Ramos (cell line): ENCODE results near the gene RNF212.

Experiments
- in situ Hi-C: fragments of 300-500 bp; cut with MboI; formaldehyde crosslinking; loops from one replicate; pipeline ENCODE4 v1.14.3; 2022; ENCODE audit warnings: low sequenced_read_pairs; ENCODE audit not compliant: unreplicated experiment

Gene RNF212

DNA sequence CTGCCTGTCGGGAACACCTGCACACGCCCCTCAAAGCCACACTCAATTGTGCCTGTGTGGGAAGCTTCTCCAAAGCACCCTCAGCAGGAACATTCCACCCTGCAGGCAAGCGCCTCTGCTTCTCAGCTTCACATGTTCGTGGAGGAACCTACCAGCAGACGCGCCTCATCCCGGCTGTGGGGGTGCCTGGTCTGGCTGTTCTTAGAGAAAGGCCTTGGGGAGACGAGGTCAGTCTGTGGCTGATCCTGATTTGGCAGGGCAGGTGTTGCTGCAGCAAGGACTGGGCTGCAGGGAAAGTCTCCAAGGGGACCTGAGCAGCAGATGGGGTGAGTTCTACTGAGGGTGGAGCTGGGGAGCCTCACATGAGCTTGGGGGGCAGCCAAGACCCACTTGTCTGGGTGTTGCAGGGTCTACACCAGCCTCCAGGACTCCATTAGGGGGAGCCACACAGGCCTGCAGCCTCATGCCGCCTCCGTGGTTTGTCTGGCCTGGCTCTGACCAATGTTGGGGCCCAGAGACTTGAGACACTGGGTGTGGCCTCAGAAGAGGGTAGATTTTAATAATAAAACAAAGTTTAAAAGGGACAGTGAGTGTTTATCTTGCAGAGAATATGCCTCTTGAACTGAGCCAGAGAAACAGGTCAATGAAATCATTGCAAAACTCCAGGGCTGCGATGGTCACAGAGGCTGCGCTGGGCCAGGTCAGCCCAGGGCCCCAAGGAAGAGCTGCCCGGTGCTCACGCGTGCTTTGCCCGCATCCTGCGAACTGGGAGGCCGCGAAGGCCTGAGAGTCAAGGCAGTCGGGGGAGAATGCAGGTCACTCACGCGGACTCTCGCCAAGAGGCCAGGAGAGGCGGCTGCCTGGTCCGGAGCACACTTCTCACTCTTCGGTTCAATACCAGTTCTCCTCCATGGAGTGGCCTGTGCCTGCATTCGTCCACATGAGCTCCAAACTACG, 21.1 kb downstream of the RNF212 start:
- in situ Hi-C loops: no loop called here

DNA sequence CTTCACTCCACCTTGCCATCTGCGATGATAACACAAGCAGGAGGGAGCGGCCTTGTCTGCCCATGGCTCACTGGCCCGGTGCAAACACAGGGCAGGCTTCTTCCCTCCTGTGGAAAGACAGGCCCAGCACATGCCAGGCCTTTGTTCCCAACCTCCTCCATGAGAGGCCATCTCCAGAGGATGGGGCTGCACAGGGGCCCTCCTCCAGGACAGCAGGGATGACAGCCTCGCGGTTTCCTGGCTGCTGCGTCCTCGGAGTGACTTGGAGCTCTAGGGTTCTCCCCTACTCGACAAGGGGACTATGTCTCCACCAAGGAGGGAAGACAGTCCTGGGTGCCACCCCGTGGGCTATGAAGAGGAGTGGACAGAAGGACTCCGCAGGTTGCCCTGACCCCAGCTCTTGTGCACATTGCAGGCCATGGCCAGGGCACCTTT, 21.8 kb downstream of the RNF212 start:
- in situ Hi-C loops: no loop called here

DNA sequence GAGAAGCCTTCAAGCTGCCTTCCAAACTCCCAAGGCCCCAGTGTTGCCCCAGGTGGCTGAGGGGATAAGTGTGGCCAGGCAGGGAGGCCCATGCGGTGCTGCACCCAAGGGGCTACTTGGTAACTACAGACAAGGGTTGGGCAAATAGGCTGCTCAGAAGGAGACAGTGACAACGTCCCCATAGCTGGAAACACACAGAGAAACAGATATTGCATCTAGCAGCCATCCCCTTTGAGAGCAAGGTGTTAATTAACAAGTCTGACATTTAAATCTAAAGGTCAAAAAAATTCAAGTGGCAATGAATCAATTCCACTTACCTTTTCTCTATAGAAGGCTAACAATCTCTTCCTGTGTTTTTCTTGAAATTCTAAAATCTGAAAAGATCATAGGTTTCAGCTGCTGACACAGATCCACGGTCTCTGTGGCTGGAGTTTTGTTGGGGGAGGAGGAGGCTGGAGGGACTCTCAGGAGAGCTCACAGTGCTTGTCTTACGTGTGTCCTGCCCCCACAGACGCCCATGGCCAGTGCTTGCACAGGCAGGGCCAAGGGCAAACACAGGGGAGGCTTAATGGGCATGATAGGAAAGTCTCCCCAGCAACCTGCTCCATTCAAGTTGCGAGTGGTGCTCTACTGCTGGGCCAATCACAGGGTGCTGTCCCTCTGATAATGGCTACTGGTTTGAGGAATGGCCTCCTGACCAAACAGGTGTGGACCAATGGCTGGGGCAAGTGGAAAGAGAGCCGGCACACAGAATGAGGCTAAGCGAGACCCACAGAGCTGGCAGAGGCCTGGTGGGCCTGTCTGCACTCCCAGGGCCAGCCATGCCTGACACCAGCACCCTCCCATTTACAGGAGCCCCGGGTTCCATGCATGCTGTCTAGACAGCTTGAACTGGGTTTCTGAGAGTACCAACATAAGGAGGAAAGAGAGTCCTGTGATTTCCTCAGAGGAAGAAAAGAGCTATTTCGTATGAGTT, 22.6 kb downstream of the RNF212 start:
- in situ Hi-C loops: no loop called here

DNA sequence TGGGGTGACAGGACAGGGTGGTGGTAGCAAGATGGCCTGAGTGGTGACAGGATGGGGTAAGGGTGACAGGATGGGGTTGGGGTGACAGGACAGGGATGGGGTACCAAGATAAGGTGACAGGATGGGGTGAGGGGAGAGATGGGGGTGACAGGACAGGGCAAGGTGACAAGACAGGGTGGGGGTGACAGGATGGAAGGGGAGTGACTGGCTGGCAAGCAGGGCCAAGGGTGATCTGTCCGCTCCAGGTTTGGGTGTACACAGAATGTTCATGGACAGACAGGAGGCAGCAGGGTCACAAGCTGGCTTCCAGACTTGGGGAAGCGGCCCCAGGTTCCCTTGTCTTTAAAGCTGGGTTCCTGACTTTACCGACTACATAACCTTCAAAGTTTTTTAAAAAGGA, 23.3 kb downstream of the RNF212 start:
- in situ Hi-C loops: no loop called here

DNA sequence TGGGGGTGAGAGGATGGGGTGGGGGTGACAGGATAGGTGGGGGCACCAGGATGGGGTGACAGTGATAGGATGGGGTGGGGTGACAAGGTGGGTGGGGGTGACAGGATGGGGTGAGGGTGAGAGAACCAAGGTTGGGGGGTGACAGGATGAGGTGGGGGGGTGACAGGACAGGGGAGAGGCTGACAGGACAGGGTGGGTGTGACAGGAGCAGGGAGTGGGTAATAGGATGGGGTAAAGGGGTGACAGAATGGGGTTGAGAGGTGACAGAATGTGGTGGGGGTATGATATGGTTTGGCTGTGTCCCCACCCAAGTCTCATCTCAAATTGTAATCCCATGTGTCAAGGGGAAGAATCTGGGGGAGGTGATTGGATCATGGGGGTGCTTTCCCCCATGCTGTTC, 26.0 kb downstream of the RNF212 start:
- in situ Hi-C loops: no loop called here

DNA sequence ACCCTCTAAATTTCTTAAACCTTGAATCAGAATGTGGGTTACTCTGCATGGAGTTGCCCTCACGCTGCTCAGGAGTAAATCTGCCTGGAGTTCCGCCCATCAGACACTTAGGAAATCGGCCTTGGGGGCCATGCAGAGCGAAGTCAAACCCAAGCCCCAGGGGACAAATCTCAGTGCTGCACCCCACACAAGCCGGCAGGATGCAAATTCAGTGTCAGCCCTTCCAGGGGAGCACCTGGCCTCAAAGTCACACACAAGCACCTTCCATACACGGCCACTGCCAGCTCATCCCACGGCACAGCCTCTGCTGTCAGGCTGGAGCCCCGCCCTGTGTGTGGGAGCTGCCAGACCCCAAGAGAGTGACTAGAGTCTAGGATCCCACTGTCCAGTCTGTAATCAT, 27.4 kb downstream of the RNF212 start:
- in situ Hi-C loops: no loop called here

DNA sequence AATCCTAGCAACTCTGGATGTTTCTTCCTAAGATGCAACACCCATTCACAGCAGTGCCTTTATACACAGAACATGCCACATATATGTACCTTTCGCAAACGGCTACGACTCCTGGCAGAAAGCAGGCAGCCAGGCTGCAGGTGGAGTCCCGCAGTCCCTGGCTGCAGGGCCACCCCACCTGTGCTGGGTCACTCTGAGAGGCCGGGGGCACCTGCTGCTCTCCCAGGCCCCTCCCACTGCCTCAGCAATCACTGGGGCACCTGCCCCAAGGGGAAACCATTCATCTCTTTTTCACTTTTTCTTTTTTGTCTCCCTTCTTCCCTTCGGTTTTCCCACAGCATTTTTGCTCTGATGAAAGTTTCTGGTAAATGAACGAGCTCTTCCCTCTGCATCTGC, 28.0 kb downstream of the RNF212 start:
- in situ Hi-C loops: no loop called here

DNA sequence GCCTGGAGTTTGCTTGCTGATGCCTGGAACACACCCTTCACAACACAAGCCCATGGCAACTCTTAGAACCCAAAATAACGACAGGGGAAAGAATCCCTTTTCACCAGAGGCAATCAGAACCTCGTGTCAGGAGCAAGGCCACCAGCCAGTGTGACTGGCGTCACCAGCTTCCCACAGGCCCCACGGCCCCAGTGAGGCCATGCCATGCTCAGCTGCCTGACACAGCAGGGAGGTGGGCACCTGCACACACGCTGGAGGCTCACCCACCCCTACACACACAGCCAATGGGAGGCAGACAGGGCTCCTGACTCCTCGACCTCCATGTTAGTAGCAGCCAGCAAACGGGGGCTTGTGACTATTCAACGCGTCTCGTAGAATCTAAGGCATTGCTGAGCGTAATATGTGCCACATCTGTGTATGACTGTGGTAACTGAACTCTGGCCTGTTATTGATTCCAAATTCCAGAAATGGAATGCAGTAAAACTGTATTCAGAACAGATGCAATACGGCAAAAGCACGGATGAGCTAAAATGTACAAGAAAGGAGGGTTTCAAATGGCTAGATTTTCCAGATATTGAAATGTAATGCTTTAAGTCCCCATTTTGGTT, 28.5 kb downstream of the RNF212 start:
- in situ Hi-C loops: no loop called here

DNA sequence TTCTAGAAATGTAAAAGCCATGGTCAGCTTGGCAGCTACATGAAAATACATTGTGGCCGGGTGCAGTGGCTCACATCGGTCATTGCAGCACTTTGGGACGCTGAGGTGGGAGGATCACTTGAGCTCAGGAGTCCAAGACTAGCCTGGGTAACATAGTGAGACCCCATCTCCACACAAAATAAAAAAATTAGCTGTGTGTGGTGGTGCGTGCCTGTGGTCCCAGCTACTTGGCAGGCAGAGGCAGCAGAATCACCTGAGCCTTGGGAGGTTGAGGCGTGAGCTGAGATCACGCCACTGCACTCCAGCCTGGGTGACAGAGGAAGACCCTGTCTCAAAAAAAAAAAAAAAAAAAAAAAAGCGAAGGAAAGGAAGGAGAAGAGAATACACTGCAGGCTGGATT, 29.0 kb downstream of the RNF212 start:
- in situ Hi-C loops: no loop called here

DNA sequence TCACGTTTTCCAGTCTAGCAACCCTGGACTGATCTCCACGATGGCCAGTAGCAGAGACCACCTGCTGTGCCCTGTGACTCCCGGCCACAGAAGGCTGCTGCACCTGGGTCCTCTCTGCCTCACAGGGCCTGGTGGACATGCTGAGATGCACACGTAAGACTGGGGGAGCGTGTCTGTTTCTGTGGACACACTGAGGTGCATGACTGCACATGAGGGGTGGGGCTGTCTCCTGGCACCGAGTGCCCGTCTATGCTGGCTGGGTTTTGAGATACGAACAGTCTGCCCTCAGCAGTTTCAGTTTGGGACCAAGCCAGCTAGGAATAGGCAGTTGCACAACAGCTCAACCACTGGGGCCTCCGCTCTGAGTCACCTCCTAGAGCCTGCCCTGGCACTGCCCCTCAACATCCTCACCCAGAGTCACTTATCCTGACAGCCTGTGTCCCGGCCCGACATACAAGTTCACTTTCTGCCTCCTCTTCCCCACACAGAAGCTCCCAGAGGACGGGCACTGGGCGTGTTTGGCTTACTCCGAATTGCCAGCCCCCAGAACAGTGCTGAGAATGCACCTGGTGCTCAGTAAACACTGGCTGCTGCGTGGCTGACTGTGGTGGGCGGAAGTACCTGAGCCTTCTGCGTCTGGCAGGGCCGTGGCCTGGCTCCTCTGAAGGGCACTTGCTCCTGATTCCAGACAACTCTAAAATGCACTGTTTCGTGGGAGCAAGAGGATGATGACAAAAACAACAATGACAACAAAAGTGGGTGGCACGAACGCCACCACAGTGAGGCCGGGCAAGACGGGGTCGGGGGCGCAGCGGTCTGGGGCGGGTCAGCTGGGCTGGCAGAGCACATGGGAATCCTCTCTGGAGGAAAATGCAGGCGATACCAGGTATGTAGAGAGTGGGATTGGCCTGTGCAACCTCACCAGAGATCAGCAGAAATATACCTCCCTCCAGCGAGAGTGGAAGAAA, 30.9 kb downstream of the RNF212 start:
- in situ Hi-C loops: no loop called here

DNA sequence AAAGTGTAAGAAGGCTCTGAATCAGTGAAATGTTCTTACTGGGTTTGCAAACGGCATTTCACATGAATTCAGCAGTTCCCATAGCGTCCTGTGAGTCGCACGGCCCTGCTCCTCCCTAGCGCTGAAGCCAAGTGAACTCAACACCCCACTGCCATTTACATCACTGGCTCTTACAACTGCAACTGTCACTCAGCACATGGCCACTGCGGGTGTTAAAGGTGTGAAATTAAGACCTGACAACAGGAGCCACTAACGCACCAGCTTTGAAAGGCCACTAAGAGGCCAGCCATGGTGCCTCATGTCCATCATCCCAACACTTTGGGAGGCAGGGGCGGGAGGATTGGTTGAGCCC, 31.7 kb downstream of the RNF212 start:
- in situ Hi-C loops: no loop called here

DNA sequence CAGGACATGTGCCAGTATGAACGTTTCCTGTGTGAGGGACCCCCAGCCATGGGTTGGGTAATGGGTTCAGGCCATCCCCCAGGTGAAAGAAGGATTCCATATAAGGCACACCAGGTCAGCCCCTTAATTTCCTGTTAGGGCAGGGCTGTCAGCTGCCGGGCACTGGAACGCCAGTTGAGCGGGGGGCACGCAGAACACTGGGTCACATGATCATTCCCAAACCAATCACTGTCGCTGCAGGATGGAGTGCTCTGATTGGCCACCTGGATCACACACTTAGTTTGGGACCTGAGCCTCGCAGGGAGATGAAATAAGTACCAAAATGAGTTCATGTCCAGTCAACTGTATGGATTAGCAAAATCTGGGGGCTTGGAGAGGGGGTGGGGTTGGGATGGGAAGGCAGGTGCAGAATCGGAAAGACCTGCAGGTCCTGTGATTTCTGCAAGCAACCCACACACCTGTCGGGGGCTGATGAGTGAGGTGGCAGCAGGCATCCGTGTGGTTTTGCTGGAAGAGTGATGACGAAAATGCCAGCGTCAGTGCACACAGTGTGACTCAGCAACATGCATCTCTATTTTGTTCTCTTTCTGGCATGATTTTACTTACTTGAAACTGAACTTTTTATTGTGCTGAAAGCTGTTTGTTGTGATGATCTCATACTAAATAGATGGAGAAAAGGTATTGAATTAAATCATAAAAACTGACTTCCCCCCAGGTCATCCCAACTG, 32.2 kb downstream of the RNF212 start:
- in situ Hi-C loops: no loop called here

DNA sequence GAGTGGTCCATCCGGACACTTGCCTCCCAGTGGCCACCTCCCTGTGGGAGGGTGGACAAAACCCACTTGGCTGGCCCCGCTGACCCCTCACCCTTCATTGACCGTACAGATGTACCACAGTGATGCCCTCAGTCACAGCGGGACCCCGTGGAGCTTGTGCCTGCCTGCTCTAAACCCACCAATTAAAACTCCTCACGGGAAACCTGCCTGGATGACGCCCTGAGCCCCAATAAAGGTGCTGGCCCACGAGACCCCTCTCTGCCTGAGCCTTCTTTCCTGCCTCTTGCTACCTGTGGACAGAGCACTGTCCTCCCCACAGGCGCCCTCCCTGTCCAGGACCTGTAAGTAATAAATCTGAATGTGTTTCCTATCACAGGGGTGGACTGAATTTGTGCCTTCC, 32.9 kb downstream of the RNF212 start:
- in situ Hi-C loops: no loop called here

DNA sequence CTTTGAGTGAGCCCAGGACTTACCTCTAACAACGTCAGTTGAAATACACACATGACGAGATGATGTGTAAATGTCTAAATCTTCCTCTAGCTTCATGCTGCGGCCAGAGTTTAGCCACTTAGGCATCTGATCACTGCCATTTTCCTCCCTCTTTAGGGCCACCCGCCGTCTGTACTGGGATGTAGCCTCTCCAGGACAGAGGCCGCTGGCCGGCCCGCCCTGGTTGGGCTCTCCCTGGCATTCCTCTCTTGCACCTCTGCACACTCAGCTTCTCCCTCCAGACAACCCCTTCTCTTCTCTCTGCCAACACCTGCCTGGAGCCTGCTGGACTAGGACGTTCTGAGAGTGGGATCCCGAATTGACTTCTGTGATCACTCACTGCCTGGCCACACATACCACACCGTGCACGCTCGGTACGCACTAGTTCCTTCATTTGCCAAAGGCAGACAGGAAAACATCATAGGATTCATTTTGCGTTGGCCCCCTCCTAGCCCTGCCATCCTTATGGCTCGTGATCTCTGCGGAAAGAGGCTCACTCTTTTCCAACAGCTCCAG, 33.6 kb downstream of the RNF212 start:
- in situ Hi-C loops: no loop called here

DNA sequence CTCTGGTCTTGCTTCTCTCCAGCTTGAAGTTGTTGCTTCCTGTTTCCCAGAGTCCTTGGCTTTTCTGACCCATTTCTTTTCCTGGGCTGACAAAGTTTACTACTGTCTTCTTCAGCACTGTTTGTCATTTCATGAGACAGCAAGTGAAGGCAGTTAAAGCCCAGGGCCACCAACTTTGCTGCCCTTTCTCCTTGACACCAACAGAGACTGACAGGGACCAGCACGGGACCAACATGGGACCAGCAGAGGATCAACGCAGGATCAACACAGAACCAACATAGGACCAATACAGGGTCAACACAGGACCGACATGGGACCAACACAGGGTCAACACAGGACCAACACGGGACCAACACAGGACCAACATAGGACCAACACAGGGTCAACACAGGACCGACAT, 34.9 kb downstream of the RNF212 start:
- in situ Hi-C loops: no loop called here

DNA sequence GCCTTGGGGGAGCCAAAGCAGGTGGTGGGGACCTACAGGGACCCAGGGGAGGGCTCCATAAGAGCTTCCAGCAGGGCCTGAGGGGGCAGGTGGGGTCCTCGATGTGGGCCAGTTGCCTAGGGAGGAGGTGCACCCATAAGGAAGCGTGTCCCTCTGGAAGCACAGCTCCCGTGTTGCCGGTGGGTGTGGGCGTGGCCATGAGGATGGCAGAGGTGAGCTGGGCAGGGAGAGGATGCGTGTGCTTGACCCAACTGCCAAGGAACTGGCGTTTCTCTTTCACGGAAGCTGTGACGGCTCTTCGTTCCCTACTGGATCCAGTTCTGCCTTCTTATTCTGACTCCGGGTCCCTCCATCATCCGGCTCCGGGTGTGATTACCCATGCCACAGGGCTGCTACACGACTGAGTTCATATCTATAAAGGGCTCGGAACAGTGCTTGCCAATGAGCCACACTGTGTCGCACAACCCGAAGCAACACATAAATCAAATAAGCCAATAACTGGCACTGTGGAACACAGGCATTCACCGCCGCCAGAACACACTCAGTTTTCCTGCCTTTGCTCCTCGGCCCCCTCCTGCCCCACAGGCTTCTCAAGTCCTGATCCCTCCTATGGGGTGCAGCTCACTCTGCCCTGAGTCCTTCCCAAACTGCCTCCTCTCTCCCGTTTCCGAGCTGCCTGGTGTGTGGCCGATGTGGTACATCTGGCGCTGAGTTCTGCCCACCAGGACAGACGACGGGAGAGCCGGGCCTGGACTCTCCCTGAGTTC, 35.5 kb downstream of the RNF212 start:
- in situ Hi-C loops: no loop called here

DNA sequence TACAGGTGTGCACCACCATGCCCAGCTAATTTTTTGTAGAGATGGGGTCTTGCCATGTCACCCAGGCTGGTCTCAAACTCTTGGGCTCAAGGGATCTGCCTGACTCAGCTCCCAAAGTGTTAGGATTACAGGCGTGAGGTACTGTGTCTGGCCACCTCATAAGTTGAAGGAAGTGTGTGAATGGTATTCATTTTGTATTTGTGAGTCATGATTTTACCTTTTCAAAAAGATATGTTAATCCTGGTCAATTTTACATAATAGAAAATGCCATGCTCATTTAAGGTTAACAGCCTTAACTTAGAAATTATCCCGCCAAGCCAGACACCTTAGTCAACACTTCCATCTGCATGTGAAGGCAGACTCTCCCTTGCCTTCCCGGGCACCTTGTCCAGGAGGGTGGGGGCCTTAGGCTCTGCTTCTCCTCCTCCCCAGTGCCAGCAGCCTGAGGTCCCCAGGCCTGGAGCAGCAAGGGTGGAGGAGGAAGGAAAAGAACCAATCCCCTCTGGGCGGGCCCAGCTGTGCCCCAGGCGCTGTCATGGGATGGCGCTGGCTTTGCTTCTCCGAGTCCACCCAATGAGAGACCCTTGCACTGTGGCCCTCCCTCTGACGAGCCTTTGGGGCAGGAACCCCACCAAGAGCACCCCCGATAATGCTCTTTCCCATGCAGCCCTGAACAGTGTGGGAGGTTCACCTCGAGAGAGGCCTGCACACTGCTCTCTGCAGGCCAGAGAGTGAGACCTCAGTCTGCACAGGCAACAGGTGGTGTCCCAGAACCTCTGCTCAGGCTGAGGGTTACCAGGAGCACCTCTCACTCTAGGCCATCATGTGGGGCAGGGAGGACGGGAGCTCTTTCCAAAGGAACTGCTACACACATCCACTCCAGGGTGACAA, 37.3 kb downstream of the RNF212 start:
- in situ Hi-C loops: no loop called here
